Right lobe of liver (tissue), 6 donors: ENCODE results near the gene CCR5AS.

Experiments
- ATAC-seq, 4 donors: fragments of 200-7000 bp; cut with Tn5 transposase; one replicate each; pipeline ENCODE4 v1.9.1; 2020; ENCODE audit warnings: mild to moderate bottlenecking in 4 of 4, moderate library complexity in 4 of 4
- DNase-seq, 3 donors: peaks; one replicate each; pipeline ENCODE4 v3.0.0-alpha.2; 2020
- H3K27ac ChIP-seq, 3 donors: fragments of 200-600 bp; one replicate each; pipeline ENCODE4 v1.8.0; 2022
- H3K27me3 ChIP-seq, 2 donors: fragments of 200-600 bp; one replicate each; pipeline ENCODE4 v1.8.0; 2022
- H3K36me3 ChIP-seq, 4 donors: fragments of 200-600 bp; sonication (generic) in 1 of 4; one replicate each; pipeline versions ENCODE4 v1.5.1 to v1.8.0; 2017 to 2022; ENCODE audit warnings: control low read depth in 1 of 4
- H3K4me1 ChIP-seq, 4 donors: fragments of 200-600 bp; sonication (generic) in 1 of 4; one replicate each; pipeline versions ENCODE4 v1.5.1 to v1.8.0; 2017 to 2022; ENCODE audit warnings: control low read depth in 1 of 4
- H3K4me3 ChIP-seq, 3 donors: fragments of 200-600 bp; one replicate each; pipeline ENCODE4 v1.8.0; 2022
- H3K9me3 ChIP-seq, 4 donors: fragments of 200-600 bp; sonication (generic) in 1 of 4; one replicate each; pipeline versions ENCODE4 v1.5.1 to v1.8.0; 2017 to 2022; ENCODE audit warnings: control low read depth in 1 of 4
- POLR2A ChIP-seq: fragments of 450-650 bp; IDR thresholded peaks from one replicate; pipeline ENCODE4 v1.6.1; 2017; ENCODE audit warnings: antibody characterized with exemption, mild to moderate bottlenecking
- WGBS: methylation state at CpG from one replicate; pipeline ENCODE4 v1.1.6; 2018; ENCODE audit warnings: low coverage, low lambda C conversion rate; ENCODE audit not compliant: insufficient coverage; ENCODE audit errors: missing lambda C conversion rate; 5-methylcytosine and 5-hydroxymethylcytosine counted together
- intact Hi-C, 2 donors: fragments of 100-400 bp; cut with DNase I; formaldehyde crosslinking; loops; one replicate each; pipeline versions ENCODE4 v1.11.2 to v1.14.1; 2022
- TF ChIP-seq, protein P1 (sequence below), 4 donors: fragments of 200-600 bp in 3 of 4; fragments of 450-650 bp in 1 of 4; IDR thresholded peaks; one replicate each; pipeline versions ENCODE4 v1.5.1 to v1.8.0; 2016 to 2022; ENCODE audit warnings: antibody characterized with exemption in 4 of 4, mild to moderate bottlenecking in 2 of 4
- donor health status: DM: no; HTN: yes; CAD: no.
- donor health status: DM: no; HTN: no; CAD: no.
- donor health status: DM: no; HTN: no; CAD: no.
- donor health status: DM: no; HTN: yes; CAD: no.
- donor health status: DM: no; HTN: yes; CAD: no.

CCR5AS gene

GRCh38 chr3:46454209-46454595, 47.3 kb upstream of the CCR5AS start:
- ATAC-seq (no peak), DNase-seq (no peak)
- no peaks in the 10 kb centered on the region for H3K9me3 ChIP-seq
- H3K27ac ChIP-seq: no peak overlapping the region
- H3K4me3 ChIP-seq: no peak overlapping the region
- H3K4me1 ChIP-seq: no peaks in the 10 kb centered on the region
- intact Hi-C loops: no loop called here
- WGBS: 23% methylated on average over 3 of the region's 3 CpGs
- no peaks in the 10 kb centered on the region for H3K36me3 ChIP-seq
- H3K27me3 ChIP-seq: no peaks in the 10 kb centered on the region
- TF ChIP-seq POLR2A: no peak
- TF ChIP-seq, protein P1, sequence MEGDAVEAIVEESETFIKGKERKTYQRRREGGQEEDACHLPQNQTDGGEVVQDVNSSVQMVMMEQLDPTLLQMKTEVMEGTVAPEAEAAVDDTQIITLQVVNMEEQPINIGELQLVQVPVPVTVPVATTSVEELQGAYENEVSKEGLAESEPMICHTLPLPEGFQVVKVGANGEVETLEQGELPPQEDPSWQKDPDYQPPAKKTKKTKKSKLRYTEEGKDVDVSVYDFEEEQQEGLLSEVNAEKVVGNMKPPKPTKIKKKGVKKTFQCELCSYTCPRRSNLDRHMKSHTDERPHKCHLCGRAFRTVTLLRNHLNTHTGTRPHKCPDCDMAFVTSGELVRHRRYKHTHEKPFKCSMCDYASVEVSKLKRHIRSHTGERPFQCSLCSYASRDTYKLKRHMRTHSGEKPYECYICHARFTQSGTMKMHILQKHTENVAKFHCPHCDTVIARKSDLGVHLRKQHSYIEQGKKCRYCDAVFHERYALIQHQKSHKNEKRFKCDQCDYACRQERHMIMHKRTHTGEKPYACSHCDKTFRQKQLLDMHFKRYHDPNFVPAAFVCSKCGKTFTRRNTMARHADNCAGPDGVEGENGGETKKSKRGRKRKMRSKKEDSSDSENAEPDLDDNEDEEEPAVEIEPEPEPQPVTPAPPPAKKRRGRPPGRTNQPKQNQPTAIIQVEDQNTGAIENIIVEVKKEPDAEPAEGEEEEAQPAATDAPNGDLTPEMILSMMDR (IDR thresholded peaks at IDR 0.05): no peak

DNA sequence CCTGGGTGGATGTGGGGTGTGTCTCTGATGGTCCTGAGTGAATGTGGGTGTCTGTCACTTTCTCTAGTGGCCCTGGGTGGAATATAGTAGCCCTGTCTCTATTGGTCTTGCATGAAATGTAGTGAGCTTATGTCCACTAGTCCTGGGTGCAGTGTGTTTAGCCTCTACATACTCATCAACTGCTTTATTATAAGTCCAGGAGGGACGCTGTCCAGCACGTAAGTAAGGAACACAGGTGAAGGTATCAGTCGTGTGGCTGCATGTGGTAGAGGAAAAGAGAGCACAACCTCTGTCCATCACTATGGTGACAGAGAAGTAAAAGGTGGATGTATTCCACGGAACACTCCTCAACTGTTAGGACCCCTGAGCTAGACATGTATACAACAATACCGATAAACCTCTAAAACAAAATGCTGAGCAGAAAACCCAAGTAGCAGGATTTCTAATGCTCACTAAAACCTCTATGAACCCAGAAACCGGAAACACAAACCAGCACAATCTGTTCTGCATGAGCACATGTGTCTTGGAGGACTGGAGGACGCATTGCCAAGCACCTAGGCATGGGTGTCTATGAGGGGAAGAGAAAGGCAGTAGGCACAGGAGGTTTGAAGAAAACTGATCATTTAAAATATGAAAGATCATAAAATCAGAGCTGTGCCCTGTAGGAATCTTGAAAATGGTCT, 46.8 kb upstream of the CCR5AS start:
- no peak for DNase-seq
- Histone ChIP-seq H3K4me1 (no peaks in the 10 kb centered on the region), H3K27me3 (no peaks in the 10 kb centered on the region), H3K36me3 (no peaks in the 10 kb centered on the region), H3K27ac (no peak overlapping the region), H3K9me3 (no peaks in the 10 kb centered on the region), H3K4me3 (no peak overlapping the region)
- TF ChIP-seq, protein P1 (IDR thresholded peaks at IDR 0.05): no peak
- no peak for TF ChIP-seq POLR2A
- ATAC-seq: no peak
- intact Hi-C loops: no loop called here
- WGBS: 57% methylated on average over 4 of the region's 7 CpGs

DNA sequence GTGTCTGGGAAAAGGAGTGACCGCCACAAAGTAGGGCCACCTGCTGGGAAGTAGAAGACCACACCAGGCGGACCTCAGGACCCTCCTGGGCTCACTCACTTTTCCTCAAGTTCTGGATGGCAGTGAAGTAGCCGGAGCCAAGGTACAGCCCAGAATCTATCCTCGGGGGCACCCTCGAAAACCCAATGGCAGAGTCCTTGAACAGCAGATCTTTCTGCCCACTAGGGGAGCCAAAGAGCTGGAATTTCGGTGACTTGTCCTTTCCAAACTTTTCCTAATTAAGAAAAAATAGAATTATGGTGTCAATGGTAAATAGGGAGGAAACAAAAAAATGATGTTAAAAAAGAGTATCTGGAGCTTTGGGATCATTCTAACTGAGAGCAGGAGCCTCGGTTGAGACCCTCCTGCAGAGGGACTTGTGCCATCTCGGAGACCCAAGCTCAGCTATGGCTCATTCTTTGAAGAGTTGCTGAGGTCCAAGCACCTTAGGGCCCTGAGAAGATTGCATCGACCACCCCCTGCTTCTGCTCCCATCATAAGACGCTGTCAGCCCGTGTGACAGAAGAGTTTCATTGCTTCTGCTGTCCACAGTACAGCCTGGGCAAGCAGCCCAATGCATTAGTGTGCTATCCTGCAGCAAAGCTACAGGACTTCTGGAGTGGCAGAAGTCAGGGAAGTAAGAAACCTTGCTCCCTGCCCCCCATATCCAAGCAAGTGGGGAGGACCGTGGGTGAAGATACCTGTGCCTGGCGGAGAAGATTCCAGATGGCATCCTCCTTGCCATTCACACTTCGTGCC, 43.1 kb upstream of the CCR5AS start:
- 49% methylated on average over 9 of the region's 14 CpGs for WGBS
- ATAC-seq (no peak), DNase-seq (no peak)
- Histone ChIP-seq H3K36me3 (no peaks in the 10 kb centered on the region), H3K27me3 (no peaks in the 10 kb centered on the region), H3K9me3 (no peaks in the 10 kb centered on the region), H3K4me3 (no peak overlapping the region), H3K4me1 (no peaks in the 10 kb centered on the region), H3K27ac (no peak overlapping the region)
- intact Hi-C loops: no loop called here
- TF ChIP-seq POLR2A: no peak
- TF ChIP-seq, protein P1 (IDR thresholded peaks at IDR 0.05): peak; percentile 27 to 55 (median 44)

- DNase-seq (no peak), ATAC-seq (peak in 1 of 4 donors; percentile 15)
- no peaks in the 10 kb centered on the region for H3K36me3 ChIP-seq
Measured at GRCh38 chr3:46448721-46449120, 41.9 kb upstream of the CCR5AS start.

More at GRCh38 chr3:46448721-46449120, 41.9 kb upstream of the CCR5AS start:
- 53% methylated on average over 2 of the region's 17 CpGs for WGBS
- Histone ChIP-seq H3K27me3 (no peaks in the 10 kb centered on the region), H3K27ac (no peak overlapping the region), H3K4me3 (no peak overlapping the region), H3K4me1 (no peaks in the 10 kb centered on the region), H3K9me3 (no peaks in the 10 kb centered on the region)
- intact Hi-C loops: no loop called here
- TF ChIP-seq, protein P1 (IDR thresholded peaks at IDR 0.05): no peak
- no peak for TF ChIP-seq POLR2A
